Measurements from ENCODE around the gene GPR37.

Gene GPR37

DNA sequence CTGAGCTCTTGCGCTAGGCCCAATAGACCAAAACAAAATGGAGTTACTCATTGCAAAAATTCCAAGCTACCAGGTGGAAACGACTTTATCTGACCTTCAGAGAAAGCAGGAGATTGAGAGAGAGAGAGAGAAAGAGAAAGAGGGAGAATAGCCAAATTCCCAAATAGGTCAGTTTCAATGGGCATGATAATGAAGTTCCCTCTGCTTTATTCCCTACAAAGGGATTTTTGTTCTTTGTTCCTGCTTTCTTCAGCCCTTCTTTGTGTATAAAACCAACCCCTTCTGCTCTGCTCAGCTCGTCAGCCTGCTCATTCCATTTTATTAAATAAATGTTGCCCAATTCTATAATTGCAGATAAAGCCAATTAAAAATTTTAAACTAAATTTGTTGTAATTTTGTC lies 45.0 kb upstream of the GPR37 start:
- Histone ChIP-seq H3K4me1 (ENCODE audit: low read depth, poor library complexity, severe bottlenecking) (no peaks in the 10 kb centered on the region), H3K27me3 (ENCODE audit: insufficient read depth, low read depth) (no peaks in the 10 kb centered on the region)
- TF ChIP-seq, protein P1, sequence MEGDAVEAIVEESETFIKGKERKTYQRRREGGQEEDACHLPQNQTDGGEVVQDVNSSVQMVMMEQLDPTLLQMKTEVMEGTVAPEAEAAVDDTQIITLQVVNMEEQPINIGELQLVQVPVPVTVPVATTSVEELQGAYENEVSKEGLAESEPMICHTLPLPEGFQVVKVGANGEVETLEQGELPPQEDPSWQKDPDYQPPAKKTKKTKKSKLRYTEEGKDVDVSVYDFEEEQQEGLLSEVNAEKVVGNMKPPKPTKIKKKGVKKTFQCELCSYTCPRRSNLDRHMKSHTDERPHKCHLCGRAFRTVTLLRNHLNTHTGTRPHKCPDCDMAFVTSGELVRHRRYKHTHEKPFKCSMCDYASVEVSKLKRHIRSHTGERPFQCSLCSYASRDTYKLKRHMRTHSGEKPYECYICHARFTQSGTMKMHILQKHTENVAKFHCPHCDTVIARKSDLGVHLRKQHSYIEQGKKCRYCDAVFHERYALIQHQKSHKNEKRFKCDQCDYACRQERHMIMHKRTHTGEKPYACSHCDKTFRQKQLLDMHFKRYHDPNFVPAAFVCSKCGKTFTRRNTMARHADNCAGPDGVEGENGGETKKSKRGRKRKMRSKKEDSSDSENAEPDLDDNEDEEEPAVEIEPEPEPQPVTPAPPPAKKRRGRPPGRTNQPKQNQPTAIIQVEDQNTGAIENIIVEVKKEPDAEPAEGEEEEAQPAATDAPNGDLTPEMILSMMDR (conservative IDR thresholded peaks at IDR 0.05; ENCODE audit: low read depth, low read length), result no peak

DNA sequence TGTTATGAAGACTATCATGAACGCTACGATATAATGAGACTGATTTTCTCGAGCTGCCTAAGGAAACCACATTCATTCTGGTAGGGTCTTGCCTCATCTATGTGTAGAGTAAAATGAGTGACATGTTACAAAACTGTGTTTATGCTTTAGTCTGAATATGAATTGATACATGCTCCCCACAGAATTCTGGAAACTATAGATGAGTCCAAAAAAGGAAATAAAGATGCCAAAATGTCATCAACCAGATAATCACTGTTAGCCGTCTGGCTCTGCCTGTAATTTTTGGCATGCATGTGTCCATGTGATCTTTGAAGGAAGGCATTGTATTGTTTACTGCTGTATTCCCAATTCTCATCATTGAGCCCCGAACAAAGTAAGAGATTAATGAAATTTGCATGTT lies 42.6 kb upstream of the GPR37 start:
- Histone ChIP-seq H4K20me1 (ENCODE audit: insufficient read depth) (no peaks in the 10 kb centered on the region), H3K27ac (no peak overlapping the region), H3K4me3 (IDR thresholded peaks at IDR 0.05; ENCODE audit: insufficient read depth, low read depth, low read length) (no peak overlapping the region), H3K4me2 (no peak overlapping the region), H2AFZ (ENCODE audit: low read depth) (no peak overlapping the region), H3K9ac (no peak overlapping the region), H3K27me3 (ENCODE audit: insufficient read depth, low read depth) (no peaks in the 10 kb centered on the region), H3K4me1 (ENCODE audit: low read depth, poor library complexity, severe bottlenecking) (no peaks in the 10 kb centered on the region), H3K79me2 (ENCODE audit: insufficient read depth, low read depth) (no peaks in the 10 kb centered on the region), H3K36me3 (ENCODE audit: insufficient read depth) (no peaks in the 10 kb centered on the region)
- TF ChIP-seq, protein P1 (conservative IDR thresholded peaks at IDR 0.05; ENCODE audit: low read depth, low read length), result no peak

More for the DNA sequence above, 45.0 kb upstream of the GPR37 start:
- Histone ChIP-seq H3K27ac (no peak overlapping the region), H3K9ac (no peak overlapping the region), H2AFZ (ENCODE audit: low read depth) (no peak overlapping the region), H4K20me1 (ENCODE audit: insufficient read depth) (no peaks in the 10 kb centered on the region), H3K79me2 (ENCODE audit: insufficient read depth, low read depth) (no peaks in the 10 kb centered on the region), H3K36me3 (ENCODE audit: insufficient read depth) (no peaks in the 10 kb centered on the region), H3K4me2 (no peak overlapping the region), H3K4me3 (IDR thresholded peaks at IDR 0.05; ENCODE audit: insufficient read depth, low read depth, low read length) (no peak overlapping the region)

DNA sequence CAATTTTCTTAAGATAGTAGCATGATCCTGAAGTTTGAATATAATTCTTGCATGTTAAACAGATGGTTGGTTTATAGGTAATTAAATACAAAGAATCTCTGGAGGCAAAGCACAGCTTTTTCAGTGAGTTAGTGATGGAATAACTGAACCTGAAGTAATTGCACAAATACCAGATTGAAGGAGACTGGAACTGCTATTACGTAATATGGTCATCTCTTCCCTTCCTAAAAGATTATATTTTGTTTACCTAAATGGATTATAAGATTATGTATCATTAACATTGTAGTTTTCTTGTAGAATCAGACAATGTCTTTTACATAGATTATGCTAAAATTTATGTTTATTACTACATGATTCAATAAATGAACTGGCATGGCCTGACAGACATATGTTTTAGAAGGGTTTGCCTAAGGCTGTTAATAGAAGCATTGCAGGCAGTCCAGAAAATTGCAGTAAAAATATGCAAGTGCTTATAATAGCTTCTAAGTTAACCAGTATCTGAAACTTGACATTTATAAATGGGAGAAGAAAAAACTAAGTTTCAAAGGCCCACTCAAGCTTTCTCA lies 35.8 kb upstream of the GPR37 start:
- H3K9ac ChIP-seq, result no peak overlapping the region
- H3K27me3 ChIP-seq (ENCODE audit: insufficient read depth, low read depth), result no peaks in the 10 kb centered on the region
- H4K20me1 ChIP-seq (ENCODE audit: insufficient read depth), result no peaks in the 10 kb centered on the region
- TF ChIP-seq, protein P1 (conservative IDR thresholded peaks at IDR 0.05; ENCODE audit: low read depth, low read length), result no peak
- H3K79me2 ChIP-seq (ENCODE audit: insufficient read depth, low read depth), result no peaks in the 10 kb centered on the region
- no peak overlapping the region for H3K27ac ChIP-seq
- H3K36me3 ChIP-seq (ENCODE audit: insufficient read depth), result no peaks in the 10 kb centered on the region
- no peak overlapping the region for H2AFZ ChIP-seq (ENCODE audit: low read depth)
- H3K4me2 ChIP-seq, result no peak overlapping the region
- no peak overlapping the region for H3K4me3 ChIP-seq (IDR thresholded peaks at IDR 0.05; ENCODE audit: insufficient read depth, low read depth, low read length)
- no peaks in the 10 kb centered on the region for H3K4me1 ChIP-seq (ENCODE audit: low read depth, poor library complexity, severe bottlenecking)

DNA sequence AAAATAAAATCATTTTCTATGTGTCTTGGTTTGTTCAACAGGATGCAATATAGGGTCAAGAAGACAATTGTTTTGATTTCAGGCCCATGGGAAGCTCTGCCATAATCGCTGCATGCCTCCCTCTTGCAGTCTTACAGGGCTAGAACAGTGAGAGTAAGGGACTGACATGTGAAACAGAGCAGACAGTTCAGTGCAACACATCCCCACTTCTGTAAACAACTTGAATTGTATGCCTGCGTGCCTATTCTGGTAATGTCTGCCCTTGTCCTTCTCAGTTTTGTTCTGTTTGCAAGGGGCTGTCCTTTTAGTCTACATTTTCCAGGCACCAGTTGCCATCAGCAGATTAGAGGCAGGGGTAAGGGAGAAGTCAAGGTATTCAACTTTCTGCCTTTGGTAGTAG lies 34.8 kb upstream of the GPR37 start:
- H3K36me3 ChIP-seq (ENCODE audit: insufficient read depth), result no peaks in the 10 kb centered on the region
- H3K4me2 ChIP-seq, result no peak overlapping the region
- no peak overlapping the region for H3K4me3 ChIP-seq (IDR thresholded peaks at IDR 0.05; ENCODE audit: insufficient read depth, low read depth, low read length)
- H3K27me3 ChIP-seq (ENCODE audit: insufficient read depth, low read depth), result no peaks in the 10 kb centered on the region
- H3K4me1 ChIP-seq (ENCODE audit: low read depth, poor library complexity, severe bottlenecking), result no peaks in the 10 kb centered on the region
- H3K9ac ChIP-seq, result no peak overlapping the region
- no peak overlapping the region for H3K27ac ChIP-seq
- H2AFZ ChIP-seq (ENCODE audit: low read depth), result no peak overlapping the region
- no peaks in the 10 kb centered on the region for H3K79me2 ChIP-seq (ENCODE audit: insufficient read depth, low read depth)
- TF ChIP-seq, protein P1 (conservative IDR thresholded peaks at IDR 0.05; ENCODE audit: low read depth, low read length), result no peak
- H4K20me1 ChIP-seq (ENCODE audit: insufficient read depth), result no peaks in the 10 kb centered on the region

Data from KMS-11 (cell line).